GM06990 (cell line): ENCODE measurements around the gene ZNHIT6.
A peak's percentile ranks its signal among the peaks of the same experiment; 100 is the strongest.

Experiments used
- DNase-seq: peaks from one replicate; pipeline ENCODE4 v3.0.0-alpha.2; 2011; ENCODE audit not compliant: insufficient read length; ENCODE audit errors: extremely low read depth
- H3K27me3 ChIP-seq: replicated peaks from 2 replicates; pipeline ENCODE4 v1.6.0; 2011; ENCODE audit warnings: low read length; ENCODE audit not compliant: control insufficient read depth, insufficient read depth
- H3K36me3 ChIP-seq: 2 replicates; pipeline ENCODE4 v1.5.1; 2011; ENCODE audit warnings: low read length; ENCODE audit not compliant: control insufficient read depth, insufficient read depth
- H3K4me3 ChIP-seq: replicated peaks from 2 replicates; pipeline ENCODE4 v1.5.1; 2011; ENCODE audit warnings: low read depth, mild to moderate bottlenecking, control low read depth, low read length
- TF ChIP-seq, protein P1 (sequence below): IDR thresholded peaks from 2 replicates; pipeline ENCODE4 v1.5.1; 2011; ENCODE audit warnings: low read length, control low read depth, mild to moderate bottlenecking, inconsistent platforms; ENCODE audit not compliant: insufficient read depth, poor library complexity, severe bottlenecking

The ZNHIT6 gene

DNA sequence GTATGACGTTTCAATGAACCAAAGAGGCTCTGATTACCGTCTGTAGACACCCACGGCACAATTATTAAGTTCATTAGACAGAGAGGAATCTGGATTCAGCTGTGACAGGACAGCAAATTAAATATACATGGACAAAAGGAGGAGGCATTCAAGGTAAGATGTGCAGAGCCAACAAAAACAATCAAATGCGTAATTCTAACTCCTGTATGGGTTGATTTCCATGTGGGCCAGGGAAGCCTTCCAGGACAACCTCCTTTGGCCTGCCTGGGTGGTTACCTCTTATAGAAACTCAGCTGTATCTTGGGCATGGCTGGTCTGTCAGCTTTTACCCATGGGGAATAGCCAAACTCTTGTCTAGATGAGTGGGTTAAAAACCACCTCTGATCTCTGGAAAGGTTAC, 83.9 kb downstream of the ZNHIT6 start:
- Histone ChIP-seq H3K27me3 (no peaks in the 10 kb centered on the region), H3K36me3 (no peaks in the 10 kb centered on the region; the same call in 1 of the 2 replicates), H3K4me3 (no peak overlapping the region)
- TF ChIP-seq, protein P1, sequence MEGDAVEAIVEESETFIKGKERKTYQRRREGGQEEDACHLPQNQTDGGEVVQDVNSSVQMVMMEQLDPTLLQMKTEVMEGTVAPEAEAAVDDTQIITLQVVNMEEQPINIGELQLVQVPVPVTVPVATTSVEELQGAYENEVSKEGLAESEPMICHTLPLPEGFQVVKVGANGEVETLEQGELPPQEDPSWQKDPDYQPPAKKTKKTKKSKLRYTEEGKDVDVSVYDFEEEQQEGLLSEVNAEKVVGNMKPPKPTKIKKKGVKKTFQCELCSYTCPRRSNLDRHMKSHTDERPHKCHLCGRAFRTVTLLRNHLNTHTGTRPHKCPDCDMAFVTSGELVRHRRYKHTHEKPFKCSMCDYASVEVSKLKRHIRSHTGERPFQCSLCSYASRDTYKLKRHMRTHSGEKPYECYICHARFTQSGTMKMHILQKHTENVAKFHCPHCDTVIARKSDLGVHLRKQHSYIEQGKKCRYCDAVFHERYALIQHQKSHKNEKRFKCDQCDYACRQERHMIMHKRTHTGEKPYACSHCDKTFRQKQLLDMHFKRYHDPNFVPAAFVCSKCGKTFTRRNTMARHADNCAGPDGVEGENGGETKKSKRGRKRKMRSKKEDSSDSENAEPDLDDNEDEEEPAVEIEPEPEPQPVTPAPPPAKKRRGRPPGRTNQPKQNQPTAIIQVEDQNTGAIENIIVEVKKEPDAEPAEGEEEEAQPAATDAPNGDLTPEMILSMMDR, result no peak
- no peak for DNase-seq

DNA sequence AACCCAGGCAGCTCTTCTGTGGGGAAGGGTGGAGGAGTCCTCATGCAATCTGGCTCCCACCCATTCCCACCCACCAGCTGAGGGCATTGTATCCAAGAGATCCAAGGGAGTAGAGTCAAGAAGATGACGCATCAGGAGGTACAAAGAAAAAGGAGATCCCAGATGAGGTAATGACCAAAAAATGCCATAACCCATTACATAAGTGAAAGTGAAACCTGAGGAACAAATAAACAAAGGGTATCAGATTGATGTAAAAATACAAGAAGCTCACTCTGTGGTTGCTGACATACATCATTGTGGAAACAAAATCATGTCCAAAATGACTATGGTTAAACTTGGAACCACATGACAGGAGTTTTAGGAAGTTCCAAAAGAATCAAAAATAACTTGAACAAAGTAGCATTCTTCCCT, 85.2 kb downstream of the ZNHIT6 start:
- DNase-seq, result peak; percentile 15
- TF ChIP-seq, protein P1, result no peak
- Histone ChIP-seq H3K36me3 (no peaks in the 10 kb centered on the region), H3K27me3 (no peaks in the 10 kb centered on the region), H3K4me3 (no peak overlapping the region)

DNA sequence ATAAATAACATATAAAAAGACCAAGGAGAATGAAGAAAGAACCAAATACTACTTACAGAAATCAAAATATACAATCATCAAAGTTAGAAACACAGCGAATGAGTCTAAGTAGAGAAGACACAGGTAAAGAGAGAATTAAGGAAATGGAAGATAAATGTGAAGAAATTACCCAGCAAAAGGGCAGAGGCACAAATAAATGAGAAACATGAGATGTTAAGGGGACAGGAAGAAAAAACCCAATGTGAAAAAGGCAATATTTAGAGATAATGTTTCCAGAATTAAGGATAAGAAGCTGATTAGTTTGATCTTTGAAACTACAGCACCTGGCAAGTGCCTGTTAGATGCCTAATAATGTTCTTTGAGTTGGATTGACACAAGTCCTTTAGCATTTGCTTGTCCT, 86.8 kb downstream of the ZNHIT6 start:
- no peak for DNase-seq
- no peaks in the 10 kb centered on the region for H3K27me3 ChIP-seq
- no peak overlapping the region for H3K4me3 ChIP-seq
- no peaks in the 10 kb centered on the region for H3K36me3 ChIP-seq
- TF ChIP-seq, protein P1, result no peak

DNA sequence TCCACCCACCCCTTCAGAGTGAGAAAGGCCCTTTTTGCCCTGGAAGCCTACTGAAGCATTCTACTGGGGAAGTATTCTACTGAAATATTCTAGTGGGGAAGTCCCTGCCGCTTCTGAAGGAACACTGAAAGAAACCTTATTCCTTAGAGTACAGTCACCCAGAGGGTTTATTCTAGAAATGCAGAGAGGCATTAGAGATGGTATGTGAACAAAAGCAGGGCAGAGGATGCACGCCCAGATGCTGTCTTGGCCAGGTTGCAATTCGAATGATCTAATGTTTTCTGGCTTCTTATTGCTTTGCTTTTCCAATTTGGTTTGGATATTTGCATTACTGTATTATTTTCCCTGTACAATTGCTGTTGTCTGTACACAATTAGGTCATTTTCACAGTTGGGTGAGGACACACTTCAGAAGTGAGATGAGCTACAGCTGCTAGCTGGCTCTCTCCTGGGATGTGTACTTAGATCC, 90.6 kb downstream of the ZNHIT6 start:
- no peak overlapping the region for H3K4me3 ChIP-seq
- no peaks in the 10 kb centered on the region for H3K27me3 ChIP-seq
- H3K36me3 ChIP-seq, result no peaks in the 10 kb centered on the region
- TF ChIP-seq, protein P1, result no peak
- DNase-seq, result no peak

DNA sequence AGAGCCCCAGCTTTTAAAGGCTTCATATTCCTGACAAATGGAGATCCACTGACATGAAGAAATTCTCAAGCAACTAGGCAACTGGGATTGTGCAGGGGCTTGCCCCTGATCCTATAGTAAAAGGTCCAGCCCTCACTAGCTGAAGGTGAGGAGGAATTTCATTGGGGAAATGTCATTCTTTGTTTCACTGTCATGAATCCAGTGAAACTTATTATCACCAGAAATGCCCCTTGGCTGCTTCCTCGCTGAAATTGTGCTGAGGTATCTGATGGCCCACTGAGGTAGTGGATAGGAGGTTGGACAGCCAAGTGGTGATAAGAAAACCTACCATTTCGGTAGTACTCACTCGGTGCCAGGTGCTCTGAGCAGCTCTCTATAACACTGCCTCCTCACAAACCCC, 91.5 kb downstream of the ZNHIT6 start:
- TF ChIP-seq, protein P1, result no peak
- H3K36me3 ChIP-seq, result no peaks in the 10 kb centered on the region
- H3K4me3 ChIP-seq, result no peak overlapping the region
- no peaks in the 10 kb centered on the region for H3K27me3 ChIP-seq
- DNase-seq, result no peak

DNA sequence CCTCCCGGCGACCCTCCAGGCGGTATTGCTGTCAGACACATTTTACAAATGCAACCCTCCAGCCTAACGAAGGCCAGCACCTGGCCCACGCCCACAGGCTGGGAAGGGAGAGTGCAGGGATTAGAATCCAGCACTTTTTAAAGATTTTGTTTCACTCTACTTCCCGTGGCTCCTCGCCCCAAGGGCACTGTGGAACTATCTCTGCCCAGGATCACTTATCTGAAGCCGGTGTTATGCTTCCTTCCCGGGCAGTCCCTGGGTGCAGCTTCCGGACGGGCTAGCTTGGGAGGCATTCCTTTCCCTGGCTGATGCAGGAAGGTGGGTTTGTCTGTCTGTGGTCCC, 91.9 kb downstream of the ZNHIT6 start:
- no peaks in the 10 kb centered on the region for H3K27me3 ChIP-seq
- no peaks in the 10 kb centered on the region for H3K36me3 ChIP-seq
- H3K4me3 ChIP-seq, result no peak overlapping the region
- no peak for DNase-seq
- TF ChIP-seq, protein P1, result no peak
